IPS DF 19.7 (cell line): ENCODE measurements around the gene ANKRD28.

Source experiments
- DNase-seq: peaks from one replicate; pipeline ENCODE4 v3.0.0-alpha.2; 2013; ENCODE audit warnings: low read depth, low spot score

The ANKRD28 gene

DNA sequence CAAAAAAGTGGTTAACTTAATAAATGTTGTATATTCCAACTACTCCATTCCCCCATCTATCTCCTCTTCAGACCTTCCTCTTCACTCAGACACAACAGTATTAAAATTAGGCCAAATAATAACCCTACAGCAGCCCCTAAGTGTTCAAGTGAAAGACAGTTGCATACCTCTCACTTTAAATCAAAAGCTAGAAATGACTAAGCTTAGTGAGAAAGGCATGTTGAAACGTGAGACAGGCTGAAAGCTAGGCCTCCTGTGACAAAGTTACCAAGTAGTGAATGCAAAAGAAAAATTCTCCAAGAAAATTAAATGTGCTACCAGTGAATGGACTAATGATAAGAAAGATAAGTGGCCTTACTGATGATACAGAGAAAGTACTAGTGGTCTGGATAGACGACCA, 71.7 kb downstream of the ANKRD28 start:
- DNase-seq = no peak

DNA sequence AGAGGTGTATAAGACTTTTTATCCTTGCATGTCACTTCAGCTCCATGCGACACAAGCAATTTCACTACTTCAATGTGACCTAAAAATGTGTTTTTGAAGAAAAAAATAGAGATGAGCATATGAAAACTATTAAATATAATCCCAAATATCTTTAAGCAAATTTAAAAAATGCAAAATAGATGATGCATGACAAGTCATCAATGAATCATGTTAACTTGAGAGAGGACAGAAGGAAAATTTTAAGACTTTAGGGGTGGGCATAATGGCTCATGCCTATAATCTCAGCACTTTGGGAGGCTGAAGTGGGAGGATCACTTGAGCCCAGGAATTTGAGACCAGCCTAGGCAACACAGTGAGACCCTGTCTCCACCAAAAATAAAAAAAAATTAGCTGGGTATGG, 73.3 kb downstream of the ANKRD28 start:
- no peak for DNase-seq

GRCh38 chr3:15723624-15723884, 74.2 kb downstream of the ANKRD28 start:
- no peak for DNase-seq

- DNase-seq = no peak
These were observed 74.7 kb downstream of the ANKRD28 start for GRCh38 chr3:15722877-15723623.

GRCh38 chr3:15716178-15716577, 81.6 kb downstream of the ANKRD28 start:
- no peak for DNase-seq

DNA sequence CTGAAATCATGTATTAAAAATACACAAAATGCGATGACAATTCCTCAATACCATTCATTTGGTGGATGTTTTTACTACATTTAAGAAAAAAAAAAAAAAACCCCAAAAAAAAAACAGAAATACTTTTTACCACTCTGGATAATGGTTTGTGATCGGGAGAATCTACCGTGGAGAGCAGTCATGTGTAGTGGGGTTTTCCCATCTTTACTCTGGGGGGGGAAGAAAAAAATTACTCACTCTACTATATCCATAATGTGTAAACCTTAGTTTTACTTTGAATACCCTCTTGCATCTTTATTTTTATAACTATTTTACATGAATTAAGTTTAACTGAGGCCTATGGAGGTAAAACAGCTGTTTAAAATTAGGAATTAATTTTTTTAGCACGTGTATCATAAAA, 83.3 kb downstream of the ANKRD28 start:
- DNase-seq = no peak

DNA sequence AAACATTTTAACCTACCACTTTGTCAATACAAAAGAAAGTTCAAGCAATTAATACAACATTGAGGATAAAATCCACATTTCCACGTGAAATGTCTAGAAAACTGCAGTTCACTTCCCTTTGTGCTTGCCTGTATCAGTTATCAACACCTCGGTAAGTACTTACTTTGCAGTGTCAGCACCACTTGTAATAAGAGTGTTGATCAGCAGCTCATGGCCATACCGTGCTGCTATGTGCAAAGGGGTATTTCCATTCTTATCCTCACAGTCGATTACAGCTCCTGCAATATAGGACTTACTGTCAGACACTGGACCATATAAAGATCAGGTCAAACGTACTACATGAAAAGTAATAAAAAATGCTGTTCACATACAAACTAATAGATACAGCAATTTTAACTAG, 84.4 kb downstream of the ANKRD28 start:
- DNase-seq = no peak

DNA sequence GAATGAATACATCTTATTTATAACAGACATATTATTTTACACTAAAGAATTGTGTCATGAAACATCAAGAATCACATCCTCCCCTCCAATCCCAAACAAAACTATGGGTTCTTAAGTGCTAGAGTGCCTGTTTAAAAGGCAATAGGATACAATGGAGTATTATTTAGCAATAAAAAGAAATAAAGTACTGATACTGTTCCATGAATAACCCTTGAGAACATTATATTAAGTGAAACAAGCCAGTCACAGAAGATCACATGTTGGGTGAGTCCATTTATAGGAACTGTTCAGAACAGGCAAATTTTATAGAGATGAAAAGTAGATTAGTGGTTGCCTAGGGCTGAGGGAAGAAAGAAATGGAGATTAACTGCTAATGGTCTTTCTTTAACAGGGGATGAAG, 86.5 kb downstream of the ANKRD28 start:
- DNase-seq = no peak

DNA sequence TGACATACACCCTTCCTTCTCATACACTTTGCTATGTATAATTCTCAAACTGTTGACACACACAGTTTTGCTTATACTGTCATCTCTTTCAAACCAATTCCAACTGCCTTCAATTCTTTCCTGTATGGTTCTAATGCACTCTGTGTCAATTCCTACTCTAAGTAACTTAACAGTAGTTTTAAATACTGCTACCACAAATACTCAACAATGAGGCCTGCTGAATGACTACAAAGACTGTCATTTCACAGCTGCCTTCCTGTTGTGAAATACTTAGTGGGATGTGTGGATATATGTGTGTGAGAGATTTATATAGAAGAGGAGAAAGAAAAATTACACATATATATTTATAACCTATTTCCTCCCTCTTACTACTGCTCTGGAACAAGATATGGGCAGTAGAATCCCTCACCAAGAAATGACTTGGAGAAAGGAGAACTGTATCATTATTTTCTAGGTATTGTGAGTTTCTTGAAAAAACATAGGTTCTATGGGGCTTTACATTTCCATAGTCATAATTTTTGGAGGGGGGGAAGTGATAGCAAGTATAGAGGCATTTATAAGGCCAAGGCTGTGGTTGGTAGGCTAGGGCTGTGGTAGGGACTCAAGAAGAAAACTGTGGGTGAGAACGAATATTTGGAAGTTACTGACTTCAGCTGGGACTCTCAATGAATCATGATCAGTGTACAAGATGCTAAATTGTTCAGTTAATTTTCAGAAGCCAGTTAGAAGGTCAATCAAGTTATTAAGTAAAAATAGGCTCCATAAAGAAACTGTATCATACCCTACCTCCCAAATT, 88.7 kb downstream of the ANKRD28 start:
- no peak for DNase-seq

GRCh38 chr3:15707779-15708178, 90.0 kb downstream of the ANKRD28 start:
- DNase-seq = no peak

DNA sequence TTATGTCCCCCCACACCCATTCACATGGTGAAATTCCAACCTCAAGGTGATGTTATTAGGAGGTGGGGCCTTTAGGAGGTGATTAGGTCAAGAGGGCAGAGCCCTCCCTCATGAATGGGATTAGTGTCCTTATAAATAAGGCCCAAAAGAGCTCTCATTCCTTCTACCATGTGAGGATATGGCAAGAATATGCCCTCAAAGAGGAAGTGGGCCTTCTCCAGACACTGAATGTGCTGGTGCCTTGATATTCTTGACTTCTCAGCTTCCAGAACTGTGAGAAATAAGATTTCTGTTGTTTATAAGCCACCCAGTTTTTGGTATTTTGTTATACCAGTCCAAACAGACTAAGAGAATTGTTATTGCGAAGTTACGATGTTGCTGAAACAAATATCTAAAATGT, 94.4 kb downstream of the ANKRD28 start:
- DNase-seq = no peak

GRCh38 chr3:15694628-15695027, 103.2 kb downstream of the ANKRD28 start:
- no peak for DNase-seq

DNA sequence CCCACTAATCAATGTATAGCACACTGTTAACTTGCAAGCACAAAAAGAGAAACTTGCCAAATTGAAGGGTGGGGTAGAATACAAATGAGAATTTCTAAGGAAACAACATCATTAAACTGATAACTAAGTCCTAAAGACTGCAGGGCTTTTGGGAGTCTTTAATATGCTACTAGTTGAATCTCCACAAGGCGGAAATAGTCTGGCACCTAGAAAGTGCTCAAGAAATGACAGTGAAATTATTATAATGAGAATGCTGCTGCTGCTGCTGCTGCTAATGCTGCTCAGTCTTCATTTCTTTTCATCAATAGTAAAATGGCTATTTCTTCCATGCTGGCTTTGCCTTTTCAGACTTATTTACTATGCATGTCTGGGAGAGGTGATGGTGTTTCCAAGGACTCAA, 104.4 kb downstream of the ANKRD28 start:
- DNase-seq = no peak

DNA sequence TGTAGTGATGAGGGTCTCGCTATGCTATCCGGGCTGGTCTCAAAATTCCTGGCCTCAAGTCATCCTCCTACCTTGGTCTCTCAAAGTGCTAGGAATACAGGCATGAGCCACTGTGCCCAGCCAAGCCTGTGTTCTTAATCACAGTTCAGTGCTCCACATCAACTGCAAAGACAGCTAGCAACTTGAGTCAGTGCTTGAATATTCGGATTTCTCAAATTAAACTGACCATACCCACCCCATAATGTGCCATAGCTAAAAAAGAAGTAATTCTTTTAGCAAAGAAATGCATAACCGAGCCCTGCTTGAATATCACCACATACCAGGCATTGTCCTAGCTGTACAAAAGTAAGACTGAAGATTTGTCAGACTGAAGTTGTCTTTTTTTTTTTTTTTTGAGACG, 107.0 kb downstream of the ANKRD28 start:
- no peak for DNase-seq

GRCh38 chr3:15690230-15690629, 107.5 kb downstream of the ANKRD28 start:
- no peak for DNase-seq

DNA sequence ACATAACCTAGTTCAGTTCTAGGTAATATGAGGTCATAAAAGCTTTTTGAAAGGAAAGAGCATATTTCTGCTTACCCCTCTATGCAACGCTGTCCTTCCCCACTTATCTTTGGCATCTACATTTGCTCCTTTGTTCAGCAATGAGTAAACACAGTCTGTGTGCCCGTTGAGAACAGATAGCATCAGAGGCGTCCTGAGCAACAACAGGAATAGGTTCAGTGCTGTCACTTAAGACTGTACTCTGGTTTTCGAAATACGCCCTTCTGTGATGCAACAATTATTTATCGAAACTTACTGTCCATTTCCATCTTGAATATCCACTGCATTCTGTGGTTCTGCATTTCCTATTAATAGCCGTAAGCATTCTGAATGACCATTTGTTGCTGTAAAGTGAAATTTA, 111.9 kb downstream of the ANKRD28 start:
- no peak for DNase-seq

- no peak for DNase-seq
These were observed 114.5 kb downstream of the ANKRD28 start for GRCh38 chr3:15683253-15683652.

DNA sequence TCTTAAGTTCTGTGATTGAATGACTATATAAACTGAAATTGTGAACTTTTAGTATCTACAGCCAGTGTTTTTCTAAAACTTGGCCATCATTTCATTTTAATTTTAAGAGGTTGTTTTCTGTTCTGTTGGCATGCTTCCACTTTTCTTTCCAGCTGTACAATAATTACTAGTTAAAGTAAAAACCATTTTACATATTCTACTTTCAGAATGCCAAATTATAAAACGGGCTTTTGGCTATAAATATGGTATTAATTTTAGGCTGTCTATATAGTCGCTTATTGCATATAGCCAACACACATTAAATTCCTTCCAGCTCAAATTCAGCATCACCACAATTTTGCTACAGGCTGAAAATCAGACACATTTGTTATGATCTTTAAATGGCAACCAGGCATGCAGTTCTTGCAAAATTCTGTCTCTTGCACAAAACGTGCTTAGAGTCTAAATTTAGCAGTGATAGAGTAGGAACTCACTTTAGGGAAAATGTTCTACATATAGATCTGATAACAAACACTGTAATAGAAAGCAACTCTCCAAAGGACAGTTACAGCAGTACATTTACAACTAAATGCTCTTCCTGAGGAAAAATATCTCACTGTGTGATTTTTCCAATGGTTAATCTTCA, 115.1 kb downstream of the ANKRD28 start:
- DNase-seq = no peak

GRCh38 chr3:15681668-15682067, 116.1 kb downstream of the ANKRD28 start:
- DNase-seq = no peak

GRCh38 chr3:15679306-15679705, 118.5 kb downstream of the ANKRD28 start:
- DNase-seq = no peak

GRCh38 chr3:15676259-15676658, 121.5 kb downstream of the ANKRD28 start:
- no peak for DNase-seq

- no peak for DNase-seq
These were observed 124.2 kb downstream of the ANKRD28 start for GRCh38 chr3:15673536-15673935.

GRCh38 chr3:15667484-15667883, 130.3 kb downstream of the ANKRD28 start:
- DNase-seq = no peak
